ENCODE data around the gene LILRB5.

LILRB5 gene

GRCh38 chr19:54254195-54254906 is 2.7 kb downstream of the LILRB5 start:
- TF ChIP-seq CTCF (IDR thresholded peaks at IDR 0.05; ENCODE audit: borderline replicate concordance, insufficient read depth, low read depth, low read length): no peak

GRCh38 chr19:54253331-54254194 is 3.5 kb downstream of the LILRB5 start:
- no peak overlapping the region for H3K4me3 ChIP-seq (ENCODE audit: low read depth, low read length)
- TF ChIP-seq CTCF (IDR thresholded peaks at IDR 0.05; ENCODE audit: borderline replicate concordance, insufficient read depth, low read depth, low read length): no peak

More at GRCh38 chr19:54254195-54254906, 2.7 kb downstream of the LILRB5 start:
- no peak overlapping the region for H3K4me3 ChIP-seq (ENCODE audit: low read depth, low read length)

- no peak for TF ChIP-seq CTCF (IDR thresholded peaks at IDR 0.05; ENCODE audit: borderline replicate concordance, insufficient read depth, low read depth, low read length)
- H3K4me3 ChIP-seq (ENCODE audit: low read depth, low read length): no peak overlapping the region
Observed at GRCh38 chr19:54252845-54253244, 4.2 kb downstream of the LILRB5 start.

- no peak for TF ChIP-seq CTCF (IDR thresholded peaks at IDR 0.05; ENCODE audit: borderline replicate concordance, insufficient read depth, low read depth, low read length)
- H3K4me3 ChIP-seq (ENCODE audit: low read depth, low read length): no peak overlapping the region
Observed at GRCh38 chr19:54252243-54252642, 4.8 kb downstream of the LILRB5 start.

- no peak overlapping the region for H3K4me3 ChIP-seq (ENCODE audit: low read depth, low read length)
- no peak for TF ChIP-seq CTCF (IDR thresholded peaks at IDR 0.05; ENCODE audit: borderline replicate concordance, insufficient read depth, low read depth, low read length)
Observed at GRCh38 chr19:54248016-54248601, 9.0 kb downstream of the LILRB5 start.

GRCh38 chr19:54247106-54247930 is 9.8 kb downstream of the LILRB5 start:
- no peak for TF ChIP-seq CTCF (IDR thresholded peaks at IDR 0.05; ENCODE audit: borderline replicate concordance, insufficient read depth, low read depth, low read length)
- H3K4me3 ChIP-seq (ENCODE audit: low read depth, low read length): no peak overlapping the region
